NCI-H2196 treated with DMSO at 0.1 percent for 48 hours (cell line): Measurements from ENCODE around the gene APOL3.
"Not testable (repeated sequence)": the region's sequence is repeated elsewhere in the genome, so short reads cannot be mapped to it uniquely, and the experiment has no call there.

Experiments used
- DNase-seq: peaks from one replicate; lab custom pipeline; 2025; ENCODE audit not compliant: unreplicated experiment; lab: John Stamatoyannopoulos, UW

APOL3 gene, protein sequence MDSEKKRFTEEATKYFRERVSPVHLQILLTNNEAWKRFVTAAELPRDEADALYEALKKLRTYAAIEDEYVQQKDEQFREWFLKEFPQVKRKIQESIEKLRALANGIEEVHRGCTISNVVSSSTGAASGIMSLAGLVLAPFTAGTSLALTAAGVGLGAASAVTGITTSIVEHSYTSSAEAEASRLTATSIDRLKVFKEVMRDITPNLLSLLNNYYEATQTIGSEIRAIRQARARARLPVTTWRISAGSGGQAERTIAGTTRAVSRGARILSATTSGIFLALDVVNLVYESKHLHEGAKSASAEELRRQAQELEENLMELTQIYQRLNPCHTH

DNA sequence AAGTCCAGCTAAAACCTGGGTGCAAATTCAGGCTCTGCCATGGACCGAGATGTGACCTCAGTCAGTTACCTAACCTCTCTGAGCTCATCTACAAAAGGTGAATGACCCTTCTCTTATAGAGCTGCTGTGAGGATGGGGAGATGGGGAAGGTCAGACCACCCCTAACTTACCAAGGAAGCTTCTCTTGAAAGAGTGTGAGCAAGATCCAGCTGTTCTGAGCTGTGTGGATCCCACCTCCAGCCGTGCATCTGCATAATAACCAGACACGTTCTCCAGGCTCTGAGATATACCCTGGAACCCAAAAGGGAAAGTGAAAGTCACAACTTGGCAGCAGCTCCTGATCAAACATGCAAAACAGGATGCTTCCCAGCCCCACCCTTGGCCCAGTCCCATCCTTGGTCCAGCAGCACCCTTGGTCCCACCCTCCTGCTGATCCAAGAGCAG is at the start of gene APOL3:
Gene APOL3, minus strand, starts transcription at position 257 of the 444 bp plus-strand sequence. CDS start 11,700 bp downstream, outside the sequence.
- DNase-seq = no peak

DNA sequence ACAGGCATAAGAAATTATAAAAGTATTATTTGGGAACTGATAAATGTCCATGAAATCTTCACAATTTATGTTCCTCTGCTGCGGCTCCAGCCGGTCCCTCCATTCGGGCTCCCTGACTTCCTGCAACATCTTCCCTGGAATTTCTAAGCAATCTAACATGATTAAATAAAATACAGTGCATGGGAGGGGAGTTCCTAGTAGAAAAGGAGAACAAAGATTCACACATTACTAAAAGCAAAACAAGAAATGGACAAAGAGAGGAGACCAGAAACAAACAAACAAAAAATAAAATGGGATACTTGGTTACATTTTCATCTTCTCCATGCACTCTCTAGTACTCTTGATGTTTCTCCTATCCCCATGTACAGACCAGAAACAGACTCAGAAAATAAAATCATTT is 49.7 kb upstream of the APOL3 start:
- DNase-seq = no peak

DNA sequence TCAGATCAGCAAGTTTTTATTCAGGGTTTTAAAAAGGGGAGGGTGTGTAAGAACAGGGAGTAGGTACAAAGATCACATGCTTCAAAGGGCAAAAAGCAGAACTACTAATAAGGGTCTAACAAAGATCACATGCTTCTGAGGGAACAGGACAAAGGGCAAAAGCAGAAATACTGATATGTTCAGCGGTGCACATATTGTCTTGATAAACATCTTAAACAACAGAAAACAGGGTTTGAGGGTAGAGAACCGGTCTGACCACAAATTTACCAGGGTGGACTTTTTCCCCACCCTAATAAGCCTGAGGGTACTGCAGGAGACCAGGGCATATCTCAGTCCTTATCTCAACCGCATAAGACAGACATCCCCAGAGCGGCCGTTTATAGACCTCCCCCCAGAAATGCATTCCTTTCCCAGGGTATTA is 48.9 kb upstream of the APOL3 start:
- DNase-seq = not testable (repeated sequence)

DNA sequence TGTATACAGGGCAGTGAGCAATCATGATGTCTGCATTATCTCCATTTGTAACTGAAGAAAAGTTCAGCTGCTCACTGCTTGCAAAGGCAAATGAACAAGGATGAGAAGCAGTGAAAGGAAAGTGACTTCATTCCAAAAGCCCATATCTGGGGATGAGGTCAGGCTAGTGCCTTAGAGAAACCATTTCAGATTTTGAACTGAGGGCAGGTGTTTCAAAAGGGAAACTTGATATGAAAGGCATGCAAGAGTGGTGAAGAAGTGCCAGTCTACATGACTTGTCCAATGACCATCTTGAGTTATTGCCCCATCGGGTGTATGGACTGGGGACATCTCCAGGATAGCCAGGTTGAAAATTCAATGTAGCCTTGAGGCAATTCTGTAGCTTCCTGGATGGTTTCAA is 48.4 kb upstream of the APOL3 start:
- DNase-seq = no peak

DNA sequence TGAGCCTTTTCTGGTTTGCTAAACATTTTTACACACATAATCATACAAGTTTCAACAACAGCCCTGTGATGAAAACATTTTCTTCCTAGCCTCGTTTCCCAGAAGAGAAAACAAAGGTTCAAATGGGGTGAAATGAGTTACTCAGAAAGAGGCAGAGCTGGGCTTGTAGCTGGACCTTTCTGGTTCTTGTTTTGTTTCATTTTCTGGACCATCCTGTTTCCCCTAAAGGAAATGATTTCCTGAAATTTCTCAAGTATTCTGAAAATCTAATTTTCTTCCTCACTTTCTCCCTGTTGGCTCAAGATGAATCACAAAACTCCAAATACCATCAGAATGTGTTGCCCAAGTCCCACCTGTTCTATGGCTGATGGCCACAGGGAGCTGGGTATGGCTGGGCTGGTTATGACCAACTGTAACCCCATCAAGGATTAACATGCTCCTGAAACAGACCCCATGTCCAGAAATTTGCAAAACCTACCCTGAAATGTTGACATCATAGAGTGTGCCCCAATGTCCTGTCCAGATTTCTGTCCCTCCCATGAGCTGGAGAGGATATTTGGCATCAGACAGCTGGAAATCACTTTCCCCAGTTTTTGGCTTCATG is 47.7 kb upstream of the APOL3 start:
- no peak for DNase-seq

DNA sequence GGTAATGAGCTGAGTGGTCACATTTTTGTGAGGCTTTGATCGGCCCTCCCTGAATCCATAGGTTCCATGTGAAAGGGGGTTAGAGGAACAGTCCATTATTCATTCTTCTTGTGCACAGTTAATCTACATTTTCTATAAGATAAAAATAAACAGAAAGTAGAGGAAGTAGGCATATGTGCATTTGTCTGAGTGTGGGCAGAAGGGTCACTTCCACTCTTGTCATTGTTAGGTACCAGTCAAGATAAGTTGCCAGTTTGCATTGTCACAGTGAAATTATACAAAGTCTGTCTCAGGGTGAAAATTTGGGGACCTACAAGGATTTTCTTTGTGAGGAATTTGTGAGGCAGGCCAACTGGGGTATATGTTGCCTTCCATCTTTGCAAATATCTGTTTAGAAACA is 45.7 kb upstream of the APOL3 start:
- no peak for DNase-seq

DNA sequence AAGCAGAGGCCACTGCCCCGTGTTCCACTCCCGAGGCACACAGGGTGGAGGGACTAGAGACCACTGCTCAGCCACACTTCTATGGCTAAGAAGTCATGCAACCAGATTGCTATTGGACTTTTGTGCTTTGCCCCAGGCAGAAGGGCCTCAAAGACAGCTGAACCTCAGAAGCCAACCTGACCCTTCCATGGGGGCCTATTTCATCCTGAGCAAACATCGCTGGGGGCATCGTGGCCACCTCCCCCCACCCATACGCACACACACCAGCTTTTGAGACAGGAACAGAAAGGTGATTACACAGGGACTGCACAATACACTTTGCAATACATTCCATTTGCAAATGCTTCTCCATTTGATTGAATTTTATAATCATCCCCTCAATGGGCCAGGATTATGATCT is 45.0 kb upstream of the APOL3 start:
- DNase-seq = not testable (repeated sequence)

DNA sequence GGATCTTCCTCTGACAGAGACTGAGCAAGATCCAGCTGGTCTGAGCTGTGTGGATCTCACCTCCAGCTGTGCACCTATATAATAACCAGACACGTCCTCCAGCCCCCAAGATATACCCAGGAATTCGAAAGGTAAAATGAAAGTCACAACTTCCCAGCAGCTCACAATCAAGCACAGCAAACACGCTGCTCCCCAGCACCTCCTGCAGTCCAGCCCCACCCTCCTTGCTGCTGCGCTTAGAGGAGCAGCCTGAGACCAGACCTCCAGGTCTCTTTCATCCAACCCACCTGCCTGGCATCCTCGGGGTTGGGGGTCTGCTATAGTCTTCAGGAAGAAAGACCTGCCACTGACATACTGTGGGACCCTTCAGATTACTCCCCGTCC is 44.1 kb upstream of the APOL3 start:
- DNase-seq = no peak

DNA sequence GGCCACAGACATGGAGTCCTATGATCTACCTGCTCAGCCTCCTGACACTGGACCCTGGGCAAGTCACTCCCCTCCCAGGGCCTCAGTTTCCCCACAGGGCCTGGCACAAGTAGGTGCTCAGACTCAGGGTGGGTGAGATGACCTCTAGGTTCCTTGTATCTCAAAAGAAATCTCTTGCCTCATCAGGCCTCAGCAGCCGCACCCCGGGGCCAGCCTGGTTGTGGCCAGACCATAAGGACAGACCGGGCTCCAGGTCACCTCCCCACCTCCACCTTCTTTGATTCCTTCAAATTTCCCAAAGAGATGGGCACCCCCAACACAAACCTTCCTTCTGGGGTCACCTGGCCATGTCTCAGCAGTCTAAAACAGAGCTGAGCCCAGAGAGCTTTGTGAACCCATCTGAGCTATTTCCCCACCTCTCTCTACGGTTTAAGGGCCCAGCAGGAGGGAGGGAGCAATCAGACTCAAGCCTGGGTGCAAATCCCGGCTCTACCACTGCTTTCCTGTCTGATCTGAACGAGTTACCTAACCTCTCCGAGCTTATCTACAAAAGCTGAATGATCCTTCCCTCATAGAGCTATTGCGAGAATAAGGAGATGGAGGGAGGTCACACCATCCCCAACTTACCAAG is 43.6 kb upstream of the APOL3 start:
- DNase-seq = no peak

DNA sequence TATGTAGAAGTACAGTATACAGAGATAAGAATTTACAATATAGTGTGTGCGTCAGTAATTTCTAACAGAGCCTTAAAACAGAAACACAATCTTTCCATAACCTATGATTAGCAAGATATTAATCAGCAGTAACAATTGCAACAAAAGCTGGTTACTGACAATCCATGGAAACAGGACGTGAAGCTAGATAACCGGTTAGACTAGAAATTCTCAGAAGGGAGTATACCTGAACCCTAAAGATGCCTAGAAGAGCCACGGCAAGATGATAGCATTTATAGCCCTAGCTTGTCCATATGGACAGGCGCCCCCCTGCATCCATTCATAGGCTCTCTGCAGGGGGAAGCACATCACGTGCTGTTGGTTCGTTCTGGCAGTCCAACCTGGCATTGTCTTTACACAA is 42.9 kb upstream of the APOL3 start:
- not testable (repeated sequence) for DNase-seq

DNA sequence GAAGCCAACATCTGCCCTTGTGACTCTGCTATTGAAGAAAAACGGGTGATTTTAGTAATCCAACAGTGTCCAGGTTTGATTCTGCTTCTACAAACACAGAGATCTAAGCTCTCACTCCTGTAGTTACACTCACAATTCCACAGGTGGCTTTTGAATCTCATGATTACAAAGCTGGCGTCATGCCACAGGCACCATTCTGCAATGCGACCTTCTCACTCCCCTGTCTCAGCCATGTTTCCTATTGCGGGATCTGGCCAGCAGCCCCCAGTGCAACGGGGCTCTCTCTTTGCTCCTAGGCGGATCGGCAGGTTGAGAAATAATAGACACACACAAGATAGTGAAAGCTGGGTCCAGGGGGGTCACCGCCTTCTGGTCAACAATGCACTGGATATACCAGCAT is 42.4 kb upstream of the APOL3 start:
- DNase-seq = not testable (repeated sequence)

DNA sequence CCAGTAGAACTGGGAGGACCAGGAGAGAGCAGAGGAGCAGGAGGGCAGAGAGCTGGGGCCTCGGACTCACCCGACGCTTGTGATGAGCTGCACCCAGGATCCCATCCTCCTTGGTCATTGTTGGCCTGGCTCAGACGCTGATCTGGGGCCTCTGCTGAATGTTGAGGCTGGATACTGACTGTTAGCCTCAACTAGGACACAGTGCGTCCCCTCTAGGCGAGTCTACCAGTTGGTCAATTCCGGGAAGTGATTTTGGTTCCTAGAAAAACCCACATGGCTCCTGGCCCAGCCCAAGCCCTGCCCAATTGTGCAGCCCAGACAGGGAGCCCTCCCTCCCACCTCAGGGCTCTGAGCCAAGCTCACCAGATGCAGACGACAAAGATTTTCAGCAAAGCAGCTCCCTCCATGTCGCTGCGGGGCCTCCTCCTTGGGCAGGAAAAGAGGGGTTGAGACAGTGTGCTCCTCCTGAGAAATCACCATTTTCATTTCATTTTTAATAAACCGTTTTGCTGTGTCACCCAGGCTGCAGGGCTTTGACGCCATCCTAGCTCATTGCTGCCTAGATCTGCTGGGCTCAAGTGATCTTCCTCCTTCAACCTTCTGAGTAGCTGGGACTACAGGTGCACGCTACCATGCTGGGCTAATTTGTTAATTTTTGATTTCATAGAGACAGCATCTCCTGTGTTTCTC is 41.2 kb upstream of the APOL3 start, which contains the start of gene APOL4:
Gene APOL4, minus strand, starts transcription at position 180 of the 690 bp plus-strand sequence. Its CDS starts 75 bp downstream, at position 105.
- no peak for DNase-seq

DNA sequence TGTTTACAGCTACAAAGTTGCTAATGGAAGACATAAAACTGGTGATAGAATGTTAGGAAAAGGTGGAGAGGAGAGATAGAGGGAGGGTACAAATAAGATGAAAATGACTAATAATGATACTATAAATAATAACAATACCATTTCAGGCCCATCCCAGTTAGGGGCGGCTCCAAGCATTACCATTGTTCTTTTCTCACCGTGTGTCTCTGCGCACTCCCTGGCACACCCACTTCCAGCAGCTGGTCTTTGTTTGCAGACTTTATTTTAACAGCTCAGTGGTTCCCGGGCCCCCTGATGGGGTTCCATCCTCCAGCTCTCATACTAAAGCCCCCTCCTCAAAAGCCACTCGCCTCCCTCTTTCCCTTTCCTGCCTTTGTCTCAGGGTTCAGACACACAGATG is 40.5 kb upstream of the APOL3 start:
- not testable (repeated sequence) for DNase-seq

DNA sequence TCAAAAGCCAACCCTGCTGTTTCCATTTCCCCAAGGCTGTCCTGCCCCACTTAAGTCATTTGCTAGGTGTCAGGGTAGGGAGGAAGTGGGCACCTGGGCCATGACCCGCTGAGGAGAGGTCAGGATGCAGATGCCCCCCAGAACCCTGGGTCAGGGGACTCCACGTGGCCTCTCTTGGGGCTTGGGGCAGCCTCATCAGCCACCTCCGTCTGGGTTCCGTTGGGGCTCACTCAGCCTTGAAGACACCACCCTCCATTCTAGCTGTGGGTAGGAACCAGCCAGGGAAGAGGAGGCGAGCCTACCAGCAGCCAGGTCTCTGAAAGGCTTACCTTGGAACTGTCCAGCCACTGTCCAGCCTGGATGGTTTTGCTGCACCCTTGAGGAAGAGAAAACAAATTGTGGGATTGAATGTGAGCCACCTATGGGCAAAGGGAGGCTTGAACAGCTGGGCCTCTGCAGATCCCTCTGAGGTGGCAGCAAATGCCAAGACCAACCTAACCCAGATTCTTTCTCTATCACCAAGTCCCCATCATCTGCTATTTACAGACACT is 38.5 kb upstream of the APOL3 start:
- DNase-seq = no peak

DNA sequence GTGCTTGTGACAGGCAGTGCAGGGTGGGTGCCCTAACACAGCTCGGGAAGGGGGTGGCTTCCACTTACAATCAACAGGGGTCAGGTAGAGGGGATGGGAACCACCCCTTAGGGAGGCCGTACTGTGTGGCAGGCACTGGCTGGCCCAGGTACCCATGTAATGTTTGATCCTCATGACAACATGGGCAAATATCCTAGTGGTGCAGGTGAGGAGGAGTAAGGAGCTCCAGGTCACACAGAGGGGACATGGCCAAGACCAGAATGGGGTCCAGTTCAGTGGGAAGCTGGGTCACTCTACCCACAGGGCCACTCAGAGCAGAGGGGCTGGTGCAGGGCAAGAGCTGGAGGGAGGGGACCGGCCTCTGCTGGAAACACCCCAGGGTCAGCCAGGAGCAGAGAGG is 38.0 kb upstream of the APOL3 start:
- no peak for DNase-seq

DNA sequence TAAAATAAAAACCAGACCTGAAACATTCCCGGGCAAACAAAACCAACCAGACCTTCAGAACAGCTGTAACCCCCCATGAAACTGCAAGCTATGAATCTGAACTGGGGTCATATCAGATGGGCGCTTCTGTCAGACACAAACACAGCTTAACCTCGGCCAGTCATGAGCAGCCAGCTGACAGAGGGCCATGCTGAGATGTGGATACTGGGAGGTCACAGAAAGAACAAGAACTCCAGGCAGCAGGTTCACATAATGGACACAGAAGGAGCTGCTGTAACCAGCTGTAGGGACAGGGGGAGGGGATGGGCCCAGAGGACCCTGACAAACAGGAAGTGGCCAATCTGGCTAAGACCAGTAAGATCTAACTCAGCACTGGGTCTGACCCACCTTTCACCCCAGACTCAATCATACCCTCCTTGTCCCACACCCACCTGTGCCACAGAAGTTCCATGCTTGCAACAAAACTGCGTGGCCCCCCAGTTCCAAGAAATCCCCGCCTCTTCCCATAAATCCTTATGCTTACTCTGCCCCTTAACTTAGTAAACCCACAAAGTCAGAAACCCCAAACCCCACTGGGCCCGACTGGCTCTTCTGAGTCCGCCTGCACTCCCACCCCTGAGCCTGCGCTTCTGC is 37.1 kb upstream of the APOL3 start:
- DNase-seq = no peak

DNA sequence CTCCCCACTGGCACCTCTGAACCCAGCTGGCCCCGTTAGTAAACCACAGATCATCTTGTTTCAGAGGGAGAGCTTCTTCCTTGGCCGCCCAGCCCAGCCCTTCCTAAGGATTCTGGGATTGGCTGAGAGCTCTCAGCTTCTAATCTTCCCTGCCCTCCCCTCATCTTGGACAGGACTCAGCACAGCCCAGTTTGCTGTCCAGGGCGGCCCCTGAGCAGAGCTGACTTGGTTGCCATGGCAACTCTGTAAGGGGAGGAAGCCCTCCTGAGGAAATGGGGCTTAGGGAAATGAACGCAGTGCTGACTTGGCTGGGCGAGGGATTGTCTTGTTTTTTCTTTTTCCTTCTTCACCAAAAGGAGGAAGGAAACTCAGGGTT is 36.5 kb upstream of the APOL3 start:
- DNase-seq = no peak

DNA sequence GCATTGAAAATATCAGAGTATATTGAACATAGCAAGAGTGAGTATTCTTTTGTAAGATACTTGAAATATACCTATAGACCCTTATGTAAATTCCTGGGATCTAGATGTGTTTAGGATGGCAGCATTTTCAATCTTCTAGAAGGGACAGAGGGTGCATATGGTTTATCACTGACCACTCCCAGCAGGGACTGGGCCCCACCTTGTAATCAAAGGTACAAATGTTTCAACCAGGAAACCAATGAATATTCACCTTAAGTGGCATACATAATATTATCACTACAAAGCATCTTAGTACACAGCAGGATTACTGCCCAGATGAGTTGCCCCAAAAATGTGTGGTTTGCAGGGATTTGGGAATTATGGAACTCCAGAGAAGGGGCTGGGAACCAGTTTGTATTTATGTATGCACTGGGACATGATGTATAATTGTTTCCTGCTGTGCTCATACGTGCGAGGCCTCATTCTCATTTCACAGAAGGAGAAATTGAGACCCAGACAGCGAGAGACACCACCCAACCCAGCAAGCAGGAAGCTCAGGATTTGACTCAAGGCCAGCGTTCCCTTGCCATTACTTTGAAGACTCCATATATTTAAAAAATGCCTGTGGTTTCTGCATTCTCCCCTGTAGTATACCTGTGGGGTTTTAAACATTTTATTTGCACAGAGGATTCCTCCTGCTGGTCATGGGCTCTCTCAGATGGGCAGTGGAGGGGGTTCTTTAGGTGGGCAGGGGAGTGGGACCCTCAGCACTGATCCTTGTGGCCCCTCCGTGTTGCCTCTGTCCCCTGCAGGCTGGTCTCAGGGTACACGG is 35.9 kb upstream of the APOL3 start:
- no peak for DNase-seq

DNA sequence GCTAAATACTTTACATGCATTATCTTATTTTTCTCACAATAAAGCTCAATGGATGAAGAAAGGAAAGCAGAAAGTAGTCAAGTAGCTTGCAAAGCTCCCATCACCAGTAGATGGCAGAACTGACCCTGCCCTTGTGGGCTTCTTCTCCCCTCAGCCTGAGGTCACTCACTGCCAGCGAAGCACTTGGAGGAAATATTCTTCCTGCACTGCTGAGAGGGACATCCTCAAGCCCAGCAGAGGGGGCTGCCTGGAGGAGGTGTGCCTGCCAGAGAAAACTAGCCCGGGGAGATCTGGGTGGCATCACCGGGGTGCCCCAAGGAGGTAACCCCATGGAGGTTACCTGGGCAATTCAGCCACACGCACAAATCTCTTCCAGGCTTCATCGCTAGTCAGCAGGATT is 34.4 kb upstream of the APOL3 start:
- no peak for DNase-seq

DNA sequence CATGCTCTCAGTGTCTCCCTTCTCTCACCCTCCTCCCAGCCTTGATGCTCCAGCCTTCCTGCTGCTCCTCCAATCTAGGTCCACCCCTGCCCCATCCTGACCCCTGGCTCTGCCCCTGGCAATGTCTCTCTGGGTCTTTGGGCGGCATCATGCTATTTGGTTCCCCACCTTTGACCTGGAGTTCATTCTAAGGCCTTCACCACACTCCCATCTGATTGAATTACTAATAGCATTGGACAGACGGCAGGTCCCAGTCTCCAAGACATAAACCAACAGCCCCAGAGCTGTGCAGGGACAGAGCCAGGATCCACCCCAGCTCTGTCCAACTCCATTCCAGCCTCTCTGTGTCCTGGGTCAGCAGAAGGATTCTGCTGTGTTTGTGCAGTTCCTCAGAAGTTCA is 33.8 kb upstream of the APOL3 start:
- no peak for DNase-seq
